HG03442 (cell line): ENCODE results near the gene SAP30L.

Source experiments
- ATAC-seq: cut with Tn5 transposase; IDR thresholded peaks from one replicate; pipeline ENCODE4 v1.9.1; 2021; ENCODE audit warnings: mild to moderate bottlenecking, moderate library complexity; ENCODE audit not compliant: unreplicated experiment

The SAP30L gene

DNA sequence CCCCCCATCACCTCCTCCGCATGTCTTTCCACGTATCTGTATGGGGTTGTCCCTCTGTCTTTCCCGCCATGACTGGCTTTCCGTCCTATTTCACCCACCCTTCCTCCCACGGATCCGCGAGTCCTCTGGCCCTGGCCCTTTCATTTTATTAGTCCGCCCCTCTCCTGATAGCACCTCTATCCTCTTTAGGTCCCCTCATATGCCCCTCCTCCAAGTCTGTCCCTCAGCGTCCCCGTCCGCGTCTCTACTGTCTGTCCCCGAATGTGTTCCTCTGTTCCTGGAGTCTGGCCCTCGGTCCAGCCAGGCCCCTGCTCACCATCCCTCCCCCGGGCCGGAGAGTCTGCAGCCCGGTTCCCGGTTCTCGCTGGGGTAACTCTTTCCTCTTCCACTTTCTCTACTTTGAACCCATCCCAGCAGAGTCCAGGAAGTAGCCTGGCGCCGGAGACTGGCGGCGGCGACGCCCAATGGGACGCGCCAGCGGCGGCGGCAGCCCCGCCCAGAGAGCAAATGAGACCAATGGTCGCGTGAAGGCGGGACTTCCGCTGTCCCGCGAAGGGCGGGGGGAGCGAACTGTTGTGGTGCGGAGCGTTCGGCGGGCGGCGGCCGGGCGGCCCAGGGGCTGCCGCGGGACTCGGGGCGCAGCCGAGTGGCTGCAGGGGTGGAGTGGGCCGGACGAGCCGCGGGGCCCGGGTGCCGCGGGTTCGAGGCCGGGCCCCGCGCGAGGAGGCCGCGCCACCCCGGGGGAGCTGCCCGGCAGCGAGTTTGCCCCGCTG lies at the start of gene SAP30L:
Gene SAP30L (plus strand): TSS at position 576 of the 773 bp plus-strand sequence. CDS start 608 bp downstream, outside the sequence.
- ATAC-seq, result peak; percentile 93

DNA sequence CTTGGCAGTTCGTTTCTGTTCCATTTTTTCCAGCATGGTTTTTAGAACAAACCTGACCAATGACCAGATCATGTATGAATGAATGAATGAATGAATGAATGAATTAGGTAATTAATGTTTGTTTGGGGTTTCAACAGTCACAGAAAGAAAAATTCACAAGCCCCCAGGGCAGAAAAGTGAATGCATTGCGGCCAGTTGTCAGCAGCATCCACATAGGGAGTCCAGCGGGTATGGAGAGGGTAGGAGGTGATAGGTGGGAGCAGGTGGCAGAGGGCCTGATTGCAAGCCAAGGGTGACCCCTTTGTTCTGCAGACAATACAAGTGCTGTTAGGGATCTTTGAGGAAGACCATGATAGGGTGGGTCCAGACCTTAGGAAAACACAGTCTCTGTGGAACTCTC lies 49.7 kb upstream of the SAP30L start:
- no peak for ATAC-seq

DNA sequence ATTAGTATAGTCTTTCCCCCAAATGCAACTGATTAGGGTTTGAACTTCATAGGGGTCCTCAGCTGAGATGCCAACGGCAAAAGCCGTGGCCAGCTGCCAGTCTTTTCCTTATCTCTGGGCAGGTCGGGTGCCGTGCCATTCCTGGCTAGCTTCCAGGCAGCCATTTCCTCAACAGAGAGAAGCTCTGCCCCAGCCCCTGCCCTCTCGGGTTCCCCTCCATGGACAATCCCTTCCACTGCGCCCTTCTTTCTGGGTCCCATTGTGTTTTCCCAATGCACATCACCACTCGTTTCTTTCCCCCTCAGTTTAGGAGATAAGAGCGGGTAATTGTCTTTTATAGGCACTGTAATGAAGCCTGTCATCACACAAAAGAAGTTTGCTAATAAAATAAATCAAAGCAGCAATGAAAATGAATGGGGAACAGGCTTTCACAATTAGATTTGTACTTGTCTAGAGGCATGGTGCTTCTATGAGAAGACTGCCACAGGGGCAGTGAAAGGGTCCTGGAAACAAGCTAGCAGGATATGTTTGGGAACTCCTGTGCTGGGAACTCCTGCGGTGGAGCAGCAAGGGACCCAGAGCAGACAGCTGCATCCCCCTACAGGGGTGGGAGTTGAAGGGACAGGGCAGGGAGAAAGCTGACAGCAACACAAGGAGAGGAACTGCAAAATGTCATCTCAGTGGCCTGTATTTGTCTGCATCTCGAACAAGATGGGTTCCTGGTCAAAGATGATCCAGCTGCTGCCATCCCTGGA lies 48.0 kb upstream of the SAP30L start:
- no peak for ATAC-seq

GRCh38 chr5:154400678-154401077 lies 45.1 kb upstream of the SAP30L start:
- ATAC-seq, result no peak

GRCh38 chr5:154401355-154401754 lies 44.4 kb upstream of the SAP30L start:
- ATAC-seq, result no peak

- ATAC-seq, result no peak
Observed at GRCh38 chr5:154401931-154402330, 43.9 kb upstream of the SAP30L start.

GRCh38 chr5:154402611-154403010 lies 43.2 kb upstream of the SAP30L start:
- no peak for ATAC-seq

DNA sequence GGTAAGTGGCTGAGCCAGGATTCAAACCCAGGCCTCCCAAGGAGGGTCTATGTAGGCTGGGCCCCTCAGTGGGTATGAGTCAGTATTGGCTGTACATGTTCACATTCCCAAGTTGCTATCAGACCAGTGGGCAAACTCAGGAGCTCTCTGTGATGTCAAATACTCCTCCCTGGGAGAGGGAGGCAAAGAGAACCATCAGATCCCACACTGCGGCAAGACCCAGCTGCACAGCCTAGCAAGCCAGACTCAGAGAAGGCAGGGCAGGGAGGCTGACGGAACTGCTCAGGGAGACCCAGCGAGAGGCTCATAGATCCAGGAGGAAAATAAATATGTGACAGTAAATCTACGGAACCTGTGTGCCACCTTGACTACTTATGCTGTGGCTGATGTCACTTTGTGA lies 42.6 kb upstream of the SAP30L start:
- no peak for ATAC-seq

DNA sequence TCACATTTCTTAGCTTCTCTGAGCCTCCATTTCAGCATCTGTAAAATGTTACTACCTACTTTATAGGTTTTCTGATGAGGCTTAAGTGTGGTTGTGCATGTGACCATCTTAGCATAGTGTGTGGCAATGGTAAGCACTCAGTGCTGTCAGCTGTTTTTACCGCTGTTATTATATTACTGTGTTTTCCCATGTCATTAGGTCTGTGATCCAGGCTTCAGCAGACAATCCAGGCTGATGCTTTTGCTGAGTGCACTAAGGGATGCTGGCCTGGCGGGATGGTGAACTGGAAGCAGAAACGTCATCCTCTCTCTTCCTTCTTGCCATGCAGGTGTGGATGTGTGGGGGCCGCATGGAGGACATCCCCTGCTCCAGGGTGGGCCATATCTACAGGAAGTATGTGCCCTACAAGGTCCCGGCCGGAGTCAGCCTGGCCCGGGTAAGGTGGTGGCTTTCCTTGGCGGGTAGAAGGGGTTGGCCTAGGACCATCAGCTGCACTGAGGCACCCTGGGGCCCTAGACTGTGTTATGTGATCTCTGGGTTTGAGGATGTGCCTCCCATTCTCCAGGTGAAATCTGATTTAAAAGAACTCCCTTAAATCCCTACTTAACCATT lies 41.9 kb upstream of the SAP30L start:
- ATAC-seq, result no peak

DNA sequence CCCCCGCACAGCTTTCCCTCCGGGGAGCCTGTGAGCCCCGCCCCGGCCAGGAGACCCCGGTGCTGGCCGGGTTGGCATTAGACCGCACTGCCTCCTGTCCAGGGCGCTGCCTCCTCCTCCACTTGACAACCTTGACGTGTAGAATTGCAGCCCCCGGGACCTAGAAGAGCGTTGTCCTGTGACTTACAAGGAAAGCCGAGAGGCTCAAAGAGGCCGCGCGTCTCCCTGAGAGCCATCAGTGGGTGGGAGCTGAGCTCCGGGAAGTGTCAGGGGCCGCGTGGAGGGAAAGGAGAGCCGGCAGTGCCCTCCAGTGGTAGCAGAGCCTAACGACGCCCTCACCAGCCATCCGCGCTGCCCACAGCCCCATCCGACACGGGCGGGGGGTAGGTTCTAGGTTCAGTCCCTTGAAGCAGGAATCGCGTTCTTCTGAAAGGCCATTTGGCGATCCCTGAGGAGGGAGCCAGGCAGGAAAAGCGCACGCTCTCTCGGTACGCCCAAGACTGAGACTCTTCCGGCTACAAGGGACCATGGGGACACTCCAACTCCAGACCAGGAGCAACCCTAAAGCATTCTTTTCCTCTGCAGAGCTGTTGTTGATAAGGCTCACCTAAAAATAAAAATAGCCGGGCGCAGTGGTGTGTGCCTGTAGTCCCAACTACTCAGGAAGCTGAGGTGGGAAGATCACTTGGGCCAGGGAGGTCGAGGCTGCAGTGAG lies 40.6 kb upstream of the SAP30L start:
- ATAC-seq, result peak; percentile 97

DNA sequence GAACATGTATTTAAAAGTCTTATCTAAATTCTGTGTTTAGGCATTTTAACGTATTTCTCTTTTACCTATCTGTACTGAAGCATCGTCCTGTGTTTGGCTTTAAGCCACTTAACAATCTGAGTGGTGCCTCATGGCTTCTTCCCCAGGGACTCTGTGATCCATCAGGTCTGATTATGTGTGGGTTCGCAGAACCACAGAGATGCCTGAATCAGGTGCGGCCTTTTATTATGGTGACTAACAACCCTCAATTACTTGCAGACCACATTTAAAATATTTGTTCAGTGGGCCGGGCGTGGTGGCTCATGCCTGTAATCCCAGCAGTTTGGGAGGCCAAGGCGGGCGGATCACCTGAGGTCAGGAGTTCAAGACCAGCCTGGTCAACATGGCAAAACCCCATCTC lies 39.6 kb upstream of the SAP30L start:
- no peak for ATAC-seq

DNA sequence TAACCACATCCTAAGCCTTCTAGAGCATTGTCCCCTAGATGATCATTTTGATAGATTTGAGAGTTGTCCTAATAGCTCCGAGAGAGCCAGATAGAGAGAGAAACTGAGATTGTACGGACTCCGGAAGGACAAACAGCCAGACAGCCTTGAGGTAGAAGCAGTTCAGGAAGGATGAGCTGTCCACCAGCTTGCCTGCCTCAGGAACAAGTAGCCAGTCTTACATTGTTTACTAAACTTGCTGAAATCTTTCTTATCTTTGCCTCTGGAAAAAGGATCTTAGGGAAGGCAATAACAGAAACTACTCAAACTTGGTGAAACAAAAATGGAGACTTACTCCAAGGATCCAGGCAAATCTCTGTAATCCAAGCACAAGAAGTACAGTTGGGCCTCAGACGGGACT lies 39.0 kb upstream of the SAP30L start:
- ATAC-seq, result no peak

GRCh38 chr5:154408811-154409210 lies 37.0 kb upstream of the SAP30L start:
- ATAC-seq, result no peak

- no peak for ATAC-seq
Observed at GRCh38 chr5:154409230-154409840, 36.5 kb upstream of the SAP30L start.

- ATAC-seq, result no peak
Observed at GRCh38 chr5:154410008-154410407, 35.8 kb upstream of the SAP30L start.

GRCh38 chr5:154410786-154411185 lies 35.0 kb upstream of the SAP30L start:
- ATAC-seq, result no peak

GRCh38 chr5:154411338-154411737 lies 34.5 kb upstream of the SAP30L start:
- ATAC-seq, result no peak

- no peak for ATAC-seq
Observed at GRCh38 chr5:154412316-154412715, 33.5 kb upstream of the SAP30L start.

GRCh38 chr5:154412925-154413324 lies 32.9 kb upstream of the SAP30L start:
- no peak for ATAC-seq

DNA sequence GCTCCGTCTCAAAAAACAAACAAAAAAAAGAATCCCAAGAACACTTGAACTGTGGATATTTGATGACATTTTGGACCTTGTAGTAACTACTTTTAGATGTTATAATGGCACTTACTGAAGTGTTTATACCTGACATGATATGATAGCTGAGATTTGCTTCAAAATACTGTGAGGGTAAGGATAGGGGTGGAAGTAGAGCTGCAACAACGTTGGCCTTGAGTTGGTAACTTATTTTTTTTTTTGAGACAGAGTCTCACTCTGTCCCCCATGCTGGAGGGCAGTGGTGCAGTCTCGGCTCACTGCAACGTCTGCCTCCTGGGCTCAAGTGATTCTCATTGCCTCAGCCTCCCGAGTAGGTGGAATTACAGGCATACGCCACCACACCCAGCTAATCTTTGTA lies 30.7 kb upstream of the SAP30L start:
- ATAC-seq, result no peak

GRCh38 chr5:154418344-154418820 lies 27.4 kb upstream of the SAP30L start:
- ATAC-seq, result no peak
